Vagina (tissue), 2 donors: Measurements from ENCODE around the gene RPL36. TPM values are rescaled to one million over a fixed set of nuclear protein-coding genes. Genes with fewer than 3 reads are reported as not detected.
"Not testable (repeated sequence)": the region's sequence is repeated elsewhere in the genome, so short reads cannot be mapped to it uniquely, and the experiment has no call there.

Experiments used
- DNase-seq, 2 donors: peaks; one replicate each; pipeline ENCODE4 v3.0.0-alpha.2; 2017; ENCODE audit errors: extremely low spot score in 2 of 2
- H3K27ac ChIP-seq: fragments of 200-600 bp; sonication (generic); one replicate; pipeline ENCODE4 v1.5.1; 2019
- H3K27me3 ChIP-seq: fragments of 200-600 bp; sonication (generic); one replicate; pipeline ENCODE4 v1.5.1; 2019
- H3K36me3 ChIP-seq, 2 donors: fragments of 200-600 bp; sonication (generic); one replicate each; pipeline ENCODE4 v1.5.1; 2017 to 2019
- H3K4me1 ChIP-seq: fragments of 200-600 bp; sonication (generic); one replicate; pipeline ENCODE4 v1.5.1; 2019
- H3K4me3 ChIP-seq, 2 donors: fragments of 200-600 bp; sonication (generic); 1 replicate in 1 of 2; 2 replicates in 1 of 2; pipeline ENCODE4 v1.5.1; 2016 to 2019
- H3K9me3 ChIP-seq: fragments of 200-600 bp; sonication (generic); one replicate; pipeline ENCODE4 v1.5.1; 2019
- POLR2A ChIP-seq, 2 donors: fragments of 450-650 bp; IDR thresholded peaks; one replicate each; pipeline ENCODE4 v1.6.1; 2017; ENCODE audit warnings: antibody characterized with exemption in 2 of 2, mild to moderate bottlenecking in 2 of 2, moderate library complexity in 2 of 2
- POLR2AphosphoS5 ChIP-seq, 2 donors: sonication (generic); formaldehyde crosslinking; IDR thresholded peaks; one replicate each; pipeline ENCODE4 v1.9.0; 2017; ENCODE audit warnings: antibody characterized with exemption in 2 of 2, mild to moderate bottlenecking in 2 of 2, low read depth in 1 of 2; ENCODE audit not compliant: insufficient read depth in 1 of 2
- intact Hi-C: fragments of 100-400 bp; cut with DNase I; formaldehyde crosslinking; loops from one replicate; pipeline ENCODE4 v1.15.1; 2023
- total RNA-seq: library from RNA; depleted of rRNA; stranded (reverse); fragments of >200 nt; gene quantifications from one replicate; pipeline ENCODE4 v1.2.3, GENCODE V29; 2016
- TF ChIP-seq, protein P1 (sequence below), 3 experiments: fragments of 450-650 bp in 2 of 3; fragments of 200-600 bp in 1 of 3; sonication (generic) in 1 of 3; IDR thresholded peaks; one replicate each; pipeline ENCODE4 v1.5.1; 2017 to 2019; ENCODE audit warnings: antibody characterized with exemption in 3 of 3, mild to moderate bottlenecking in 2 of 3, moderate library complexity in 2 of 3

RPL36 gene
- total RNA-seq, 1 donor from 2014 or later, result 703 TPM

GRCh38 chr19:5684694-5685430, 5.2 kb upstream of the RPL36 start:
- H3K36me3 ChIP-seq, result no peaks in the 10 kb centered on the region
- peaks cover 20% of the 10 kb centered on the region for H3K4me1 ChIP-seq
- DNase-seq, result no peak
- intact Hi-C loops, result loop anchor here (5.0 kb wide), 1 partner anchor 63 kb away; the partner anchor contains the start of genes SAFB and SAFB2
- no peak overlapping the region for H3K4me3 ChIP-seq
- H3K9me3 ChIP-seq, result no peaks in the 10 kb centered on the region
- H3K27me3 ChIP-seq, result no peaks in the 10 kb centered on the region
- H3K27ac ChIP-seq, result no peak overlapping the region
- TF ChIP-seq, protein P1, sequence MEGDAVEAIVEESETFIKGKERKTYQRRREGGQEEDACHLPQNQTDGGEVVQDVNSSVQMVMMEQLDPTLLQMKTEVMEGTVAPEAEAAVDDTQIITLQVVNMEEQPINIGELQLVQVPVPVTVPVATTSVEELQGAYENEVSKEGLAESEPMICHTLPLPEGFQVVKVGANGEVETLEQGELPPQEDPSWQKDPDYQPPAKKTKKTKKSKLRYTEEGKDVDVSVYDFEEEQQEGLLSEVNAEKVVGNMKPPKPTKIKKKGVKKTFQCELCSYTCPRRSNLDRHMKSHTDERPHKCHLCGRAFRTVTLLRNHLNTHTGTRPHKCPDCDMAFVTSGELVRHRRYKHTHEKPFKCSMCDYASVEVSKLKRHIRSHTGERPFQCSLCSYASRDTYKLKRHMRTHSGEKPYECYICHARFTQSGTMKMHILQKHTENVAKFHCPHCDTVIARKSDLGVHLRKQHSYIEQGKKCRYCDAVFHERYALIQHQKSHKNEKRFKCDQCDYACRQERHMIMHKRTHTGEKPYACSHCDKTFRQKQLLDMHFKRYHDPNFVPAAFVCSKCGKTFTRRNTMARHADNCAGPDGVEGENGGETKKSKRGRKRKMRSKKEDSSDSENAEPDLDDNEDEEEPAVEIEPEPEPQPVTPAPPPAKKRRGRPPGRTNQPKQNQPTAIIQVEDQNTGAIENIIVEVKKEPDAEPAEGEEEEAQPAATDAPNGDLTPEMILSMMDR (IDR thresholded peaks at IDR 0.05), result no peak
- TF ChIP-seq POLR2A (IDR thresholded peaks at IDR 0.05), result no peak
- no peak for TF ChIP-seq POLR2AphosphoS5 (IDR thresholded peaks at IDR 0.05; ENCODE audit: insufficient read depth in 1 of 2, low read depth in 1 of 2)

DNA sequence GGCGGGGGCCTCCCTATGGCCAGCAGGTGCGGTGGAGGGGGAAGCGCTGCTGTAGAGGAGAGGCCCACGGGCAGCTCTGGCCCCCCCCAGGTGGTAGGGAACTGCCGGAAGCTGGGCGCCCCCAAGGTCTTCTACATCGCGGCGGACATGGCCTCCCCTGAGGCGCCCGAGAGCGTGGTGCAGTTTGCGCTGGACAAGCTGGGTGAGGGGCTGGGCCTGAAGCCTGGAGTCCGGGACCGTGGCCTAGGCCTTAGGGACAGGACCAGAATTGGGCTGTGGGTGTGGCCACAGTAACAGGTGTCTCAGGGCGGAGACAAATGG, 3.8 kb upstream of the RPL36 start:
- peak overlapping the region; percentile 56 to 59 for H3K4me3 ChIP-seq
- H3K9me3 ChIP-seq, result no peaks in the 10 kb centered on the region
- H3K4me1 ChIP-seq, result peaks cover 20% of the 10 kb centered on the region
- no peaks in the 10 kb centered on the region for H3K36me3 ChIP-seq
- H3K27me3 ChIP-seq, result no peaks in the 10 kb centered on the region
- DNase-seq, result no peak
- TF ChIP-seq, protein P1 (IDR thresholded peaks at IDR 0.05), result no peak
- intact Hi-C loops, result loop anchor here (5.0 kb wide), 1 partner anchor 64 kb away; the partner anchor contains the start of genes SAFB and SAFB2
- peak overlapping the region; percentile 67 for H3K27ac ChIP-seq

DNA sequence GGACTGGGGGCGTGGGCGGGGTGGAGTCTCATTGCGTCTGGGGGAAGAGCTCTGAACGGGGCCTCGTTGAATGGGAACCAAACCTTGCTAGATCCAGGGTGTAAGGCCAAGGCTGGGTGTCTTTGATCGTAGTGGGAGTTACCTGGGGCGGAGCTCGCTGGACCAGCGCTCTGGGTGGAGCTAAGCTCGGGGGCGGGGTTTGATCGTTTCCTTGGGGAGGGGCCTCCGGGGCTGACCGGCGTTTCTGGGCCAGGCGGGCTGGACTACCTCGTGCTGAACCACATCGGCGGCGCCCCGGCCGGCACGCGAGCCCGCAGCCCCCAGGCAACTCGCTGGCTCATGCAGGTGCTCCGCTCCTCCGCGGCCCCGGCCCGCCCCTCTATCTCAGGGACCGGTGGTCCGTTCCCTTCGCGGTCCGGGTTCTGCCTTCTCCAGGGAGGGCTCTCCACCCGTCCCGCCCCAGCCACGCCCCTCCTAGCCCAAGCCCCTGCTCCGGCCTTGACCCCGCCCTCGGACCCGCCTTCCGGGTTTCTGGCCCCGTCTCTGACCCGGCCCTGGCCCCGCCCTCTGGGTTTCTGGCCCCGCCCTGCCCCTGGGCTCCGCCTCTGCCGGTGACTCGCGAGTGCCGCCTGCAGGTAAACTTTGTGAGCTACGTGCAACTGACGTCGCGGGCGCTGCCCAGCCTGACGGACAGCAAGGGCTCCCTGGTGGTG, 3.3 kb upstream of the RPL36 start:
- no peaks in the 10 kb centered on the region for H3K9me3 ChIP-seq
- peak overlapping the region; percentile 56 to 59 for H3K4me3 ChIP-seq
- H3K27ac ChIP-seq, result peak overlapping the region; percentile 67
- TF ChIP-seq POLR2AphosphoS5 (IDR thresholded peaks at IDR 0.05; ENCODE audit: insufficient read depth in 1 of 2, low read depth in 1 of 2), result peak; percentile 29 to 71
- TF ChIP-seq, protein P1 (IDR thresholded peaks at IDR 0.05), result peak; percentile 37 to 73 (median 50)
- peak in 1 of 2 donors; percentile 10 for TF ChIP-seq POLR2A (IDR thresholded peaks at IDR 0.05)
- no peak for DNase-seq
- intact Hi-C loops, result loop anchor here (5.0 kb wide), 1 partner anchor 65 kb away; the partner anchor contains the start of genes SAFB and SAFB2
- no peaks in the 10 kb centered on the region for H3K36me3 ChIP-seq
- H3K27me3 ChIP-seq, result no peaks in the 10 kb centered on the region
- peaks cover 23% of the 10 kb centered on the region for H3K4me1 ChIP-seq

DNA sequence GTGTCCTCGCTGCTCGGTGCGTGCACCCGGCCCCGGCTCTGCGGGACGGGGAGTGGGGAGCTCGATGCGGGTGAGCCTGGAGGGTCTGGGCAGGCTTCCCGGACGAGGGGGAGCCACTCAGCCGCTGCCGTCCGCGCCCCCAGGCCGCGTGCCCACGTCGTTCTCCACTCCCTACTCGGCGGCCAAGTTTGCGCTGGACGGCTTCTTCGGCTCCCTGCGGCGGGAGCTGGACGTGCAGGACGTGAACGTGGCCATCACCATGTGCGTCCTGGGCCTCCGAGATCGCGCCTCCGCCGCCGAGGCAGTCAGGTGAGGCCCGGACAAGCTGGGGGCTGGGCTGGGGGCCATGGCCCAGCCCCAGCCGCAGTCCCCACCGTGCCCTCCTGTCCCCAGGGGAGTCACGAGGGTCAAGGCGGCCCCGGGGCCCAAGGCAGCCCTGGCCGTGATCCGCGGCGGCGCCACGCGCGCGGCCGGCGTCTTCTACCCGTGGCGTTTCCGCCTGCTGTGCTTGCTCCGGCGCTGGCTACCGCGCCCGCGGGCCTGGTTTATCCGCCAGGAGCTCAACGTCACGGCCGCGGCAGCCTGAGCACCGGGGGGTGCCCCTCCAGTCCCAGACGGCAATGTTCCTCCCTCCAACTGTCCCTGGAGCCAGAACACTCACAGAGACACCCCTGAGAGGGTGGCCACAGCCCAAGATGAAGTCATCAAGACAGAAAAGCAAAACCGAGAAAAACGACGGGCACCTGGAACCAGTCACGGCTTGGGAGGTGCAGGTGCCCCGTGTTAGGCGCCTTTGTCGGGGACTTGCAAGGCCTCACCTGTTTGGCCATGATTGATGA, 2.5 kb upstream of the RPL36 start:
- no peak for DNase-seq
- H3K4me3 ChIP-seq, result peak overlapping the region; percentile 56 to 59
- intact Hi-C loops, result loop anchor here (5.0 kb wide), 1 partner anchor 65 kb away; the partner anchor contains the start of genes SAFB and SAFB2
- peak overlapping the region; percentile 67 for H3K27ac ChIP-seq
- TF ChIP-seq POLR2AphosphoS5 (IDR thresholded peaks at IDR 0.05; ENCODE audit: insufficient read depth in 1 of 2, low read depth in 1 of 2), result no peak
- TF ChIP-seq, protein P1 (IDR thresholded peaks at IDR 0.05), result peak in 1 of 3 experiments; percentile 5
- no peaks in the 10 kb centered on the region for H3K27me3 ChIP-seq
- peaks cover 0 to 4% of the 10 kb centered on the region in 2 donors for H3K36me3 ChIP-seq
- no peaks in the 10 kb centered on the region for H3K9me3 ChIP-seq
- H3K4me1 ChIP-seq, result peaks cover 31% of the 10 kb centered on the region

- H3K27ac ChIP-seq, H3K4me3 ChIP-seq, H3K9me3 ChIP-seq, DNase-seq, H3K27me3 ChIP-seq: not testable (repeated sequence)
- Histone ChIP-seq H3K4me1 (peaks cover 39% of the 10 kb centered on the region), H3K36me3 (peaks cover 0 to 11% of the 10 kb centered on the region in 2 donors)
- intact Hi-C loops, result loop anchor here (5.0 kb wide), 1 partner anchor 66 kb away; the partner anchor contains the start of genes SAFB and SAFB2
These were observed 1.7 kb upstream of the RPL36 start for GRCh38 chr19:5688262-5688881.
